ENCODE results near the gene PLVAP. TPM values are rescaled to one million over a fixed set of nuclear protein-coding genes. Genes with fewer than 3 reads are reported as not detected.
A peak's percentile ranks its signal among the peaks of the same experiment; 100 is the strongest.

Gene PLVAP
- total and polyA plus RNA-seq, 2 donors from 2014 or later = 148 to 195 TPM

- Histone ChIP-seq H3K4me1 (ENCODE audit: control insufficient read depth in 2 of 3, insufficient read depth in 2 of 3, low read depth in 1 of 3, low read length in 3 of 3) (peaks cover 0 to 2% (median 0%) of the 10 kb centered on the region in 3 donors), H3K9me3 (ENCODE audit: control insufficient read depth in 2 of 3, insufficient read depth in 1 of 3, low read length in 3 of 3) (no peaks in the 10 kb centered on the region), H3K9ac (ENCODE audit: low read length in 3 of 3) (no peak overlapping the region), H3K27me3 (ENCODE audit: control insufficient read depth, insufficient read depth, low read length) (no peaks in the 10 kb centered on the region), H3K36me3 (ENCODE audit: control insufficient read depth in 2 of 3, insufficient read depth in 3 of 3, low read length in 3 of 3) (no peaks in the 10 kb centered on the region), H3K4me3 (ENCODE audit: low read length in 3 of 3) (peak overlapping the region in 1 of 3 donors; percentile 25), H3K27ac (ENCODE audit: low read depth in 2 of 2, low read length in 2 of 2) (no peak overlapping the region)
- no peak for FAIRE-seq
- intact Hi-C loops (cut with DNase I) = no loop called here
- TF ChIP-seq CTCF (IDR thresholded peaks at IDR 0.05; ENCODE audit: borderline replicate concordance, extremely low read depth, insufficient read depth) = no peak
- DNase-seq = peak in 1 of 5 donors; percentile 49
Measured at GRCh38 chr19:17328517-17329365, 48.4 kb downstream of the PLVAP start.

DNA sequence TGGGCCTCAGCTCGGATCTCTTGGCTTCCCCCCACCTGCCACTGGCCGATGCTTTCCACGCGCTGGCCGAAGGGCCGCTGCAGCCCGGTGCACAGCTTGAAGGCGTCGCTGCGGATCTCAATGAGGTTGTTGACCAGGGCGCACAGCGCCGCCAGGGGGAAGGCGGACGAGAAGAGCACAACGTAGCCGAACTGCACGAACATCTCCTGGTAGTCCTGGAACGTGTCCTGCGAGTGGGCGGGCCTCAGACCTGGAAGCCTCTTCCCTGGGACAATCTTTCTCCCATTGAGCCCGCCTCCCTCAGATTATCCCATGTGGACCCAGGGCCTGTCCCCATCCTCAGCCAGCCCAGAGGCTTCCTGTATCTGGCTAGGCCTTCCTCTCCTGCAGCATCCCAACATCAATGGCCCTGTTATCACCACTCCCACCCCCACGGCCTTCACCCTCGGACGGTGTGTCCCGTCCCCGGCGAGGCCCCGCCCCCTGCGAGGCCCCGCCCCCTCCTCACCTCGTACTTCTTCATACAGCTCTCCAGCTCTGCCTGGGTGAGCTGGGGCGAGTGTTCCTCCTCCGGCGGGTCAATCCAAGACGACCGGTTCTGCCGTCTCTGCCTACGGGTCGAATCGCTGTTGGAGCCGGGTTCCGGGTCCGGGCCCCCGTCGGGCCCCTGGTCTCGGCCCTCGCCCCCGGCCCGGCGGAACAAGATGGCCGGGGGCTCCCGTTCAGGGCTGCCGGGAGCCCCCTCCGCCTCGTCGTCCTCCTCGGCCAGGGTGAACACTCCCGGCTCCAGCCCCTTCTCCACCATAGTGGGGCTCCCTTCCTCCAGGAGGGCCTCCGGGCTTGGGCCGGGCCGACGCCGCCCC, 49.3 kb downstream of the PLVAP start:
- Histone ChIP-seq H3K27ac (ENCODE audit: low read depth in 2 of 2, low read length in 2 of 2) (no peak overlapping the region), H3K9me3 (ENCODE audit: control insufficient read depth in 2 of 3, insufficient read depth in 1 of 3, low read length in 3 of 3) (no peaks in the 10 kb centered on the region), H3K36me3 (ENCODE audit: control insufficient read depth in 2 of 3, insufficient read depth in 3 of 3, low read length in 3 of 3) (no peaks in the 10 kb centered on the region), H3K4me3 (ENCODE audit: low read length in 3 of 3) (peak overlapping the region in 1 of 3 donors; percentile 25), H3K27me3 (ENCODE audit: control insufficient read depth, insufficient read depth, low read length) (no peaks in the 10 kb centered on the region), H3K9ac (ENCODE audit: low read length in 3 of 3) (no peak overlapping the region), H3K4me1 (ENCODE audit: control insufficient read depth in 2 of 3, insufficient read depth in 2 of 3, low read depth in 1 of 3, low read length in 3 of 3) (no peaks in the 10 kb centered on the region)
- DNase-seq (peak in 4 of 5 donors; percentile 89 to 93 (median 92)), FAIRE-seq (no peak)
- TF ChIP-seq CTCF (IDR thresholded peaks at IDR 0.05; ENCODE audit: borderline replicate concordance, extremely low read depth, insufficient read depth) = peak; percentile 24
- intact Hi-C loops (cut with DNase I) = no loop called here

- Histone ChIP-seq H3K27me3 (ENCODE audit: control insufficient read depth, insufficient read depth, low read length) (no peaks in the 10 kb centered on the region), H3K4me1 (ENCODE audit: control insufficient read depth in 2 of 3, insufficient read depth in 2 of 3, low read depth in 1 of 3, low read length in 3 of 3) (no peaks in the 10 kb centered on the region), H3K4me3 (ENCODE audit: low read length in 3 of 3) (no peak overlapping the region), H3K36me3 (ENCODE audit: control insufficient read depth in 2 of 3, insufficient read depth in 3 of 3, low read length in 3 of 3) (no peaks in the 10 kb centered on the region), H3K9me3 (ENCODE audit: control insufficient read depth in 2 of 3, insufficient read depth in 1 of 3, low read length in 3 of 3) (no peaks in the 10 kb centered on the region), H3K9ac (ENCODE audit: low read length in 3 of 3) (no peak overlapping the region), H3K27ac (ENCODE audit: low read depth in 2 of 2, low read length in 2 of 2) (no peak overlapping the region)
- no peak for TF ChIP-seq CTCF (IDR thresholded peaks at IDR 0.05; ENCODE audit: borderline replicate concordance, extremely low read depth, insufficient read depth)
- intact Hi-C loops (cut with DNase I) = no loop called here
- no peak for DNase-seq
- no peak for FAIRE-seq
Measured at GRCh38 chr19:17327068-17327653, 50.0 kb downstream of the PLVAP start.

Measured in kidney (tissue), 14 donors.